Measurements from ENCODE around the gene SLC29A1. TPM values are rescaled to one million over a fixed set of nuclear protein-coding genes. Genes with fewer than 3 reads are reported as not detected.

The SLC29A1 gene
- total and polyA plus RNA-seq, 2 of the 8 experiments (the other 6 are each of a cell fraction or from before 2014, with no cell fraction given) = 187 to 558 TPM

- no peaks in the 10 kb centered on the region for H3K9me3 ChIP-seq (ENCODE audit: insufficient read depth in 2 of 2, low read depth in 1 of 2, low read length in 1 of 2)
- no peak overlapping the region for H3K4me2 ChIP-seq (ENCODE audit: insufficient read depth in 1 of 2, low read depth in 2 of 2, low read length in 2 of 2)
- POLR2A ChIA-PET (ENCODE audit: partially characterized antibody) = interaction anchor here (0.7 to 21.0 kb wide), 11 partner anchors 10 to 108 kb away, joined by 3 to 581 read pairs (median 4); partner anchors contain the start of genes HSP90AB1, MRPL14, SLC29A1 and SLC35B2
- peaks cover 23 to 34% (median 31%) of the 10 kb centered on the region in 4 experiments for H3K36me3 ChIP-seq (ENCODE audit: control insufficient read depth in 2 of 4, insufficient read depth in 4 of 4, low read length in 3 of 4)
- H3K27me3 ChIP-seq (replicated peaks in 1 of 4; ENCODE audit: control insufficient read depth in 3 of 4, extremely low read depth in 1 of 4, insufficient read depth in 3 of 4, low read length in 3 of 4) = no peaks in the 10 kb centered on the region; a peak in 1 of 7 replicates
- no peak overlapping the region for H3K23ac ChIP-seq (ENCODE audit: insufficient read length)
- H3K4me3 ChIP-seq (ENCODE audit: extremely low read depth in 1 of 4, insufficient read depth in 2 of 4, low read depth in 3 of 4, low read length in 4 of 4) = no peak overlapping the region
- H2AFZ ChIP-seq (ENCODE audit: low read length) = no peak overlapping the region
- peaks cover 4 to 15% (median 9%) of the 10 kb centered on the region in 4 experiments; a peak in 6 of 7 replicates for H3K4me1 ChIP-seq (replicated peaks in 1 of 4; ENCODE audit: control insufficient read depth in 3 of 4, insufficient read depth in 4 of 4, low read length in 3 of 4)
- 85% methylated on average over 5 of the region's 6 CpGs; no CpG with 5 or more reads in 1 of the 2 experiments for WGBS, 2 experiments (ENCODE audit: extremely low coverage in 1 of 2, insufficient coverage in 1 of 2, insufficient read length in 1 of 2, insufficient replicate concordance in 2 of 2, low coverage in 1 of 2, low lambda C conversion rate in 2 of 2, missing lambda C conversion rate in 1 of 2)
- H3K9ac ChIP-seq (replicated peaks in 1 of 4; ENCODE audit: extremely low read depth in 1 of 4, low read depth in 3 of 4, low read length in 3 of 4) = no peak overlapping the region
- DNase-seq (ENCODE audit: low read depth in 1 of 2, low spot score in 2 of 2) = peak in 1 of 2 experiments; percentile 68
- CTCF ChIA-PET (ENCODE audit: partially characterized antibody) = interaction anchor here (0.7 to 19.4 kb wide), 32 partner anchors 10 to 284 kb away, joined by 3 to 287 read pairs (median 10); partner anchors contain the start of genes CAPN11, HSP90AB1, MYMX and SLC29A1
- TF ChIP-seq RAD21 (IDR thresholded peaks at IDR 0.05 in 1 of 2, conservative IDR thresholded peaks at IDR 0.05 in 1 of 2; ENCODE audit: low read depth in 2 of 2, low read length in 2 of 2) (peak; percentile 2 to 26; a peak in 1 of 4 replicates), CTCF (IDR thresholded peaks at IDR 0.05; ENCODE audit: control extremely low read depth in 1 of 3, insufficient read depth in 1 of 3, low read depth in 1 of 3, low read length in 3 of 3) (peak in 2 of 3 experiments; percentile 42 to 62; a peak in 3 of 4 replicates), TAF7 (optimal IDR thresholded peaks at IDR 0.05; ENCODE audit: borderline replicate concordance, low read depth, low read length) (no peak), MAX (IDR thresholded peaks at IDR 0.05) (no peak)
- H2BK5ac ChIP-seq (ENCODE audit: low read depth, low read length) = no peak overlapping the region
- no peak for FAIRE-seq
- no peak overlapping the region for H4K91ac ChIP-seq (replicated peaks; ENCODE audit: insufficient read length, low read length)
- H3K4ac ChIP-seq (replicated peaks; ENCODE audit: insufficient read length, low read depth, low read length) = no peak overlapping the region
- H3K18ac ChIP-seq (ENCODE audit: extremely low read depth, low read length) = no peak overlapping the region
- H2BK20ac ChIP-seq (ENCODE audit: low read length) = no peak overlapping the region
- no peaks in the 10 kb centered on the region for H3K79me2 ChIP-seq (ENCODE audit: control insufficient read depth in 1 of 2, insufficient read depth in 2 of 2, low read length in 2 of 2)
- no peak overlapping the region for H3K27ac ChIP-seq (ENCODE audit: low read depth, low read length)
- no peak overlapping the region for H3K14ac ChIP-seq (ENCODE audit: insufficient read length)
- peaks cover 4% of the 10 kb centered on the region; the same call in 1 of the 2 replicates for H3K23me2 ChIP-seq (ENCODE audit: low read depth, low read length)
- peaks cover 6 to 7% of the 10 kb centered on the region in 2 experiments for H4K20me1 ChIP-seq (replicated peaks in 1 of 2; ENCODE audit: control insufficient read depth in 1 of 2, insufficient read depth in 2 of 2, low read length in 2 of 2)
- no peak overlapping the region for H4K5ac ChIP-seq (ENCODE audit: insufficient read length, low read depth, low read length)
- H2BK12ac ChIP-seq (ENCODE audit: low read depth, low read length) = no peak overlapping the region
- no peak overlapping the region for H4K8ac ChIP-seq (ENCODE audit: extremely low read depth, insufficient read depth, low read length)
- H2BK15ac ChIP-seq (ENCODE audit: low read length) = no peak overlapping the region
- H3K79me1 ChIP-seq (ENCODE audit: low read depth, low read length) = peaks cover 3% of the 10 kb centered on the region; the same call in 1 of the 2 replicates
- no peak overlapping the region for H2AK5ac ChIP-seq (ENCODE audit: low read depth, low read length)
- H3K56ac ChIP-seq (replicated peaks; ENCODE audit: insufficient read length, low read depth, low read length) = no peak overlapping the region
- H2BK120ac ChIP-seq (replicated peaks; ENCODE audit: low read depth, low read length) = no peak overlapping the region
These were observed 12.6 kb downstream of the SLC29A1 start for GRCh38 chr6:44235891-44236516.
